ENCODE results near the gene COL6A1. TPM values are rescaled to one million over a fixed set of nuclear protein-coding genes. Genes with fewer than 3 reads are reported as not detected.

COL6A1 gene
- total RNA-seq, 5 donors from 2014 or later (not counting 1 experiment from before 2014, with no cell fraction given), result 4.2 to 25.3 (median 14.6) TPM

GRCh38 chr21:46023555-46023954, 42.0 kb downstream of the COL6A1 start:
- peaks cover 20 to 30% of the 10 kb centered on the region in 2 donors for H3K27me3 Mint-ChIP-seq
- H3K4me3 Mint-ChIP-seq, result no peak overlapping the region
- no peaks in the 10 kb centered on the region for H3K36me3 Mint-ChIP-seq
- DNase-seq (no peak), ATAC-seq (replicated peaks in 1 of 4) (no peak)
- H3K9me3 Mint-ChIP-seq, result no peaks in the 10 kb centered on the region
- Histone ChIP-seq H3K27ac (ENCODE audit: low read length) (no peak overlapping the region), H3K9me3 (no peaks in the 10 kb centered on the region), H3K4me3 (ENCODE audit: control insufficient read depth in 1 of 2, extremely low read depth in 1 of 2, low read length in 1 of 2) (no peak overlapping the region), H3K4me1 (ENCODE audit: control insufficient read depth in 1 of 2, extremely low read depth in 1 of 2, insufficient read depth in 2 of 2, low read length in 2 of 2) (no peaks in the 10 kb centered on the region), H3K36me3 (ENCODE audit: control insufficient read depth in 2 of 2, extremely low read depth in 1 of 2, insufficient read depth in 1 of 2, low read length in 1 of 2) (no peaks in the 10 kb centered on the region), H3K27me3 (replicated peaks in 1 of 2; ENCODE audit: control insufficient read depth in 2 of 2, extremely low read depth in 1 of 2, insufficient read depth in 2 of 2, low read length in 1 of 2) (peaks cover 0 to 34% of the 10 kb centered on the region in 2 experiments)
- H3K4me1 Mint-ChIP-seq, result no peaks in the 10 kb centered on the region
- CTCF ChIA-PET, result no interaction called here
- no peak overlapping the region for H3K27ac Mint-ChIP-seq
- 83% methylated on average over 8 of the region's 8 CpGs for whole genome bisulfite sequencing (ENCODE audit: insufficient coverage)
- POLR2A ChIA-PET, result no interaction called here

GRCh38 chr21:46024141-46024540, 42.6 kb downstream of the COL6A1 start:
- POLR2A ChIA-PET, result no interaction called here
- H3K4me3 Mint-ChIP-seq, result no peak overlapping the region
- DNase-seq (no peak), ATAC-seq (replicated peaks in 1 of 4) (no peak)
- CTCF ChIA-PET, result no interaction called here
- H3K9me3 ChIP-seq, result no peaks in the 10 kb centered on the region
- H3K27me3 ChIP-seq (replicated peaks in 1 of 2; ENCODE audit: control insufficient read depth in 2 of 2, extremely low read depth in 1 of 2, insufficient read depth in 2 of 2, low read length in 1 of 2), result peaks cover 0 to 32% of the 10 kb centered on the region in 2 experiments
- H3K9me3 Mint-ChIP-seq, result peaks cover 1 to 2% (median 2%) of the 10 kb centered on the region in 3 donors
- no peaks in the 10 kb centered on the region for H3K36me3 Mint-ChIP-seq
- no peaks in the 10 kb centered on the region for H3K36me3 ChIP-seq (ENCODE audit: control insufficient read depth in 2 of 2, extremely low read depth in 1 of 2, insufficient read depth in 1 of 2, low read length in 1 of 2)
- H3K4me1 Mint-ChIP-seq, result no peaks in the 10 kb centered on the region
- no peak overlapping the region for H3K4me3 ChIP-seq (ENCODE audit: control insufficient read depth in 1 of 2, extremely low read depth in 1 of 2, low read length in 1 of 2)
- H3K4me1 ChIP-seq (ENCODE audit: control insufficient read depth in 1 of 2, extremely low read depth in 1 of 2, insufficient read depth in 2 of 2, low read length in 2 of 2), result no peaks in the 10 kb centered on the region
- peaks cover 20 to 24% of the 10 kb centered on the region in 2 donors for H3K27me3 Mint-ChIP-seq
- H3K27ac Mint-ChIP-seq, result no peak overlapping the region
- no CpG with 5 or more reads among the region's 3 CpGs for WGBS (ENCODE audit: insufficient coverage)
- H3K27ac ChIP-seq (ENCODE audit: low read length), result no peak overlapping the region

- no peak overlapping the region for H3K27ac ChIP-seq (ENCODE audit: low read length)
- peaks cover 13 to 16% of the 10 kb centered on the region in 2 donors for H3K27me3 Mint-ChIP-seq
- H3K4me1 ChIP-seq (ENCODE audit: control insufficient read depth in 1 of 2, extremely low read depth in 1 of 2, insufficient read depth in 2 of 2, low read length in 2 of 2), result no peaks in the 10 kb centered on the region
- peaks cover 0 to 30% of the 10 kb centered on the region in 2 experiments for H3K27me3 ChIP-seq (replicated peaks in 1 of 2; ENCODE audit: control insufficient read depth in 2 of 2, extremely low read depth in 1 of 2, insufficient read depth in 2 of 2, low read length in 1 of 2)
- ATAC-seq (replicated peaks in 1 of 4) (no peak), DNase-seq (no peak)
- no peaks in the 10 kb centered on the region for H3K9me3 ChIP-seq
- H3K4me3 Mint-ChIP-seq, result no peak overlapping the region
- WGBS (ENCODE audit: insufficient coverage), result 79% methylated on average over 2 of the region's 2 CpGs
- no peak overlapping the region for H3K27ac Mint-ChIP-seq
- no peaks in the 10 kb centered on the region for H3K36me3 ChIP-seq (ENCODE audit: control insufficient read depth in 2 of 2, extremely low read depth in 1 of 2, insufficient read depth in 1 of 2, low read length in 1 of 2)
- no peaks in the 10 kb centered on the region for H3K4me1 Mint-ChIP-seq
- no peaks in the 10 kb centered on the region for H3K36me3 Mint-ChIP-seq
- H3K9me3 Mint-ChIP-seq, result peaks cover 5 to 12% (median 10%) of the 10 kb centered on the region in 3 donors
- no peak overlapping the region for H3K4me3 ChIP-seq (ENCODE audit: control insufficient read depth in 1 of 2, extremely low read depth in 1 of 2, low read length in 1 of 2)
- ChIA-PET POLR2A (no interaction called here), CTCF (no interaction called here)
Observed at GRCh38 chr21:46025113-46025770, 43.7 kb downstream of the COL6A1 start.

- ChIA-PET POLR2A (no interaction called here), CTCF (no interaction called here)
- no CpG with 5 or more reads among the region's 3 CpGs for WGBS (ENCODE audit: insufficient coverage)
Observed at GRCh38 chr21:46027851-46028493, 46.4 kb downstream of the COL6A1 start.

GRCh38 chr21:46028573-46029091, 47.1 kb downstream of the COL6A1 start:
- Mint-ChIP-seq H3K9me3 (peaks cover 5 to 12% (median 10%) of the 10 kb centered on the region in 3 donors), H3K27ac (no peak overlapping the region), H3K4me1 (no peaks in the 10 kb centered on the region), H3K36me3 (no peaks in the 10 kb centered on the region), H3K4me3 (no peak overlapping the region), H3K27me3 (peaks cover 4 to 5% of the 10 kb centered on the region in 2 donors)
- ChIA-PET CTCF (no interaction called here), POLR2A (no interaction called here)
- Histone ChIP-seq H3K36me3 (ENCODE audit: control insufficient read depth in 2 of 2, extremely low read depth in 1 of 2, insufficient read depth in 1 of 2, low read length in 1 of 2) (no peaks in the 10 kb centered on the region), H3K27ac (ENCODE audit: low read length) (no peak overlapping the region), H3K4me3 (ENCODE audit: control insufficient read depth in 1 of 2, extremely low read depth in 1 of 2, low read length in 1 of 2) (no peak overlapping the region), H3K4me1 (ENCODE audit: control insufficient read depth in 1 of 2, extremely low read depth in 1 of 2, insufficient read depth in 2 of 2, low read length in 2 of 2) (no peaks in the 10 kb centered on the region), H3K27me3 (replicated peaks in 1 of 2; ENCODE audit: control insufficient read depth in 2 of 2, extremely low read depth in 1 of 2, insufficient read depth in 2 of 2, low read length in 1 of 2) (peaks cover 0 to 6% of the 10 kb centered on the region in 2 experiments), H3K9me3 (no peaks in the 10 kb centered on the region)
- ATAC-seq (replicated peaks in 1 of 4), result no peak
- no CpG with 5 or more reads among the region's 1 CpG for WGBS (ENCODE audit: insufficient coverage)
- DNase-seq, result no peak

More at GRCh38 chr21:46027851-46028493, 46.4 kb downstream of the COL6A1 start:
- Mint-ChIP-seq H3K36me3 (no peaks in the 10 kb centered on the region), H3K9me3 (peaks cover 5 to 12% (median 10%) of the 10 kb centered on the region in 3 donors), H3K27me3 (peaks cover 4 to 8% of the 10 kb centered on the region in 2 donors), H3K4me1 (no peaks in the 10 kb centered on the region), H3K4me3 (no peak overlapping the region), H3K27ac (no peak overlapping the region)
- Histone ChIP-seq H3K4me1 (ENCODE audit: control insufficient read depth in 1 of 2, extremely low read depth in 1 of 2, insufficient read depth in 2 of 2, low read length in 2 of 2) (no peaks in the 10 kb centered on the region), H3K9me3 (no peaks in the 10 kb centered on the region), H3K36me3 (ENCODE audit: control insufficient read depth in 2 of 2, extremely low read depth in 1 of 2, insufficient read depth in 1 of 2, low read length in 1 of 2) (no peaks in the 10 kb centered on the region), H3K4me3 (ENCODE audit: control insufficient read depth in 1 of 2, extremely low read depth in 1 of 2, low read length in 1 of 2) (no peak overlapping the region), H3K27me3 (replicated peaks in 1 of 2; ENCODE audit: control insufficient read depth in 2 of 2, extremely low read depth in 1 of 2, insufficient read depth in 2 of 2, low read length in 1 of 2) (peaks cover 0 to 12% of the 10 kb centered on the region in 2 experiments), H3K27ac (ENCODE audit: low read length) (no peak overlapping the region)
- ATAC-seq (replicated peaks in 1 of 4) (no peak), DNase-seq (no peak)

GRCh38 chr21:46029186-46029924, 47.8 kb downstream of the COL6A1 start:
- Mint-ChIP-seq H3K9me3 (peaks cover 5 to 12% (median 10%) of the 10 kb centered on the region in 3 donors), H3K27me3 (peaks cover 2 to 5% of the 10 kb centered on the region in 2 donors), H3K4me3 (no peak overlapping the region), H3K36me3 (no peaks in the 10 kb centered on the region), H3K27ac (no peak overlapping the region), H3K4me1 (no peaks in the 10 kb centered on the region)
- no peaks in the 10 kb centered on the region for H3K4me1 ChIP-seq (ENCODE audit: control insufficient read depth in 1 of 2, extremely low read depth in 1 of 2, insufficient read depth in 2 of 2, low read length in 2 of 2)
- POLR2A ChIA-PET, result interaction anchor here in 1 of 2 donors (0.7 kb wide), 1 partner anchor 408 kb away, joined by 5 read pairs; no protein-coding TSS in a partner anchor
- ATAC-seq (replicated peaks in 1 of 4) (no peak), DNase-seq (no peak)
- no peaks in the 10 kb centered on the region for H3K36me3 ChIP-seq (ENCODE audit: control insufficient read depth in 2 of 2, extremely low read depth in 1 of 2, insufficient read depth in 1 of 2, low read length in 1 of 2)
- no peaks in the 10 kb centered on the region for H3K9me3 ChIP-seq
- H3K27ac ChIP-seq (ENCODE audit: low read length), result no peak overlapping the region
- CTCF ChIA-PET, result no interaction called here
- 76% methylated on average over 3 of the region's 5 CpGs for WGBS (ENCODE audit: insufficient coverage)
- H3K27me3 ChIP-seq (replicated peaks in 1 of 2; ENCODE audit: control insufficient read depth in 2 of 2, extremely low read depth in 1 of 2, insufficient read depth in 2 of 2, low read length in 1 of 2), result peaks cover 0 to 3% of the 10 kb centered on the region in 2 experiments
- no peak overlapping the region for H3K4me3 ChIP-seq (ENCODE audit: control insufficient read depth in 1 of 2, extremely low read depth in 1 of 2, low read length in 1 of 2)

Measured in T-cell (primary cell).